Activated CD8-positive, alpha-beta memory T cell treated with anti-CD3 and anti-CD28 coated beads, Interleukin-2, amount 50 U/mL, for 24 hours (primary cell): Measurements from ENCODE around the gene FAM156A.
"Not testable (repeated sequence)": the region's sequence is repeated elsewhere in the genome, so short reads cannot be mapped to it uniquely, and the experiment has no call there.

Experiments used
- DNase-seq: peaks from one replicate; pipeline ENCODE4 v3.0.0-alpha.2; 2020; ENCODE audit errors: extremely low read depth

The FAM156A gene

GRCh38 chrX:52905531-52905930 lies 52.8 kb downstream of the FAM156A start:
- not testable (repeated sequence) for DNase-seq
